ENCODE data around the gene PCA3.

DNA sequence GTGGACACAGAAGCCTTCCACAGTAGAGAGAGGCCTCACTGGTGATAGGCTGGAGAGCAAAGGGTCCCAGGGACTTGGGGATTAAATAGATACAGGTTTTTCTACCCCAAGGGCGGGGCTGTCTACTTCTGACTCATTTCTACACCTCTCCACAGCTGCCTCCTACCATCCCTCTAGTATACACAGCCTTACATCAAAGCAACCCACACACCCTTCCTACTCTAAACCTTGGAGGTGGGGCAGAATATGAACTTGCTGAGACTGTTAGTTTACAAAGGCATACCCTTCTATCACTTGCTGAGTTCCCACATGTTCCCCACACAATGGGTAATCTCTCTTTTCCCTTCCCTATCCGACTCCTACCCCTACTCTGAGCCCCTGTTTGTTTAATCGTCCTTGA, 19.9 kb upstream of the PCA3 start:
- TF ChIP-seq CTCF (IDR thresholded peaks at IDR 0.05; ENCODE audit: poor library complexity, severe bottlenecking) (no peak), EP300 (conservative IDR thresholded peaks at IDR 0.05; ENCODE audit: poor library complexity, severe bottlenecking) (no peak), REST (IDR thresholded peaks at IDR 0.05; ENCODE audit: borderline replicate concordance) (no peak), POLR2AphosphoS5 (IDR thresholded peaks at IDR 0.05) (no peak), EZH2 (IDR thresholded peaks at IDR 0.05; ENCODE audit: borderline replicate concordance, insufficient read depth, low read length, poor library complexity, severe bottlenecking) (no peak), TAF1 (IDR thresholded peaks at IDR 0.05; ENCODE audit: low read depth) (no peak)
